Mammary epithelial cell (primary cell): Measurements from ENCODE around the gene POLA1.

Experiments
- CTCF ChIP-seq, 2 donors: IDR thresholded peaks in 1 of 2; conservative IDR thresholded peaks in 1 of 2; 2 replicates each; pipeline ENCODE4 v1.5.1; 2011 to 2012; ENCODE audit warnings: inconsistent platforms in 2 of 2, low read length in 2 of 2, mild to moderate bottlenecking in 2 of 2, control low read depth in 1 of 2, low read depth in 1 of 2; ENCODE audit not compliant: insufficient read depth in 1 of 2; ENCODE audit errors: extremely low read depth in 1 of 2
- EZH2 ChIP-seq: IDR thresholded peaks from 2 replicates; pipeline ENCODE4 v1.6.1; 2012; ENCODE audit warnings: low read length, inconsistent platforms, borderline replicate concordance

GRCh38 chrX:24676403-24677024, 17.2 kb upstream of the POLA1 start:
- peak; percentile 43 to 63 for TF ChIP-seq CTCF (conservative IDR thresholded peaks at IDR 0.05 in 1 of 2, IDR thresholded peaks at IDR 0.05 in 1 of 2; ENCODE audit: extremely low read depth in 1 of 2, insufficient read depth in 1 of 2, low read depth in 1 of 2, low read length in 2 of 2)
- no peak for TF ChIP-seq EZH2
